22Rv1 (cell line): ENCODE measurements around the gene BCKDHA.

Experiments used
- CTCF ChIP-seq: fragments of 450-650 bp; IDR thresholded peaks from 2 replicates; pipeline ENCODE4 v1.5.1; 2017; ENCODE audit warnings: mild to moderate bottlenecking
- ZFX ChIP-seq: fragments of 450-650 bp; IDR thresholded peaks from 2 replicates; pipeline ENCODE4 v1.6.1; 2017; ENCODE audit warnings: antibody characterized with exemption, borderline replicate concordance

DNA sequence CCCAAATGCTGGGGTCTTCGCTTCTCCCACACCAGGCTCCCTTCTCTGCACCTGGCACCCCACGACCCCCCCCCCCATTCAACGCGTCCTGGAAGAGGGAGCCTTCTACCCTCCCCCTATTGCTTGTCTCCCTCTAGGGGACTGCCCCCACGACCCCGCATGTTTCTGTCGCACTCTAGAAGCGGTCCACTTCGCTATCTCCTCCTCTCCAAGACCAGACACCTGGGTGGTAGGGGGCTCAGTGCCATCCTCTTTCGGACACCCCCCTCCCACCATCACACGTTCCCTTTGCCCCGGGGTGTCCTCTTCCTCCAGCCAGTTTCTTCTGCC is 45.4 kb upstream of the BCKDHA start:
- no peak for TF ChIP-seq CTCF
- TF ChIP-seq ZFX: no peak
